T-helper 22 cell (primary cell): ENCODE results near the gene PARD3.
"Not testable (repeated sequence)": the region's sequence is repeated elsewhere in the genome, so short reads cannot be mapped to it uniquely, and the experiment has no call there.

Source experiments
- DNase-seq: peaks from one replicate; pipeline ENCODE4 v3.0.0-alpha.2; 2020; ENCODE audit warnings: low read depth

Gene PARD3

GRCh38 chr10:34464591-34464990, 350.5 kb downstream of the PARD3 start:
- DNase-seq = no peak

- DNase-seq = no peak
These were observed 351.1 kb downstream of the PARD3 start for GRCh38 chr10:34464000-34464399.

GRCh38 chr10:34462993-34463392, 352.1 kb downstream of the PARD3 start:
- DNase-seq = no peak

- no peak for DNase-seq
These were observed 353.0 kb downstream of the PARD3 start for GRCh38 chr10:34462056-34462455.

GRCh38 chr10:34454590-34455261, 360.4 kb downstream of the PARD3 start:
- no peak for DNase-seq

GRCh38 chr10:34449836-34450235, 365.3 kb downstream of the PARD3 start:
- DNase-seq = no peak

GRCh38 chr10:34446049-34446448, 369.0 kb downstream of the PARD3 start:
- no peak for DNase-seq

GRCh38 chr10:34444223-34445183, 370.6 kb downstream of the PARD3 start:
- DNase-seq = no peak

GRCh38 chr10:34439386-34439785, 375.7 kb downstream of the PARD3 start:
- DNase-seq = not testable (repeated sequence)

- no peak for DNase-seq
These were observed 376.4 kb downstream of the PARD3 start for GRCh38 chr10:34438741-34439140.

- DNase-seq = no peak
These were observed 377.2 kb downstream of the PARD3 start for GRCh38 chr10:34437906-34438305.

GRCh38 chr10:34434119-34434594, 380.9 kb downstream of the PARD3 start:
- no peak for DNase-seq

- DNase-seq = no peak
These were observed 381.6 kb downstream of the PARD3 start for GRCh38 chr10:34433241-34434076.

- no peak for DNase-seq
These were observed 382.5 kb downstream of the PARD3 start for GRCh38 chr10:34432589-34432988.

- DNase-seq = no peak
These were observed 384.4 kb downstream of the PARD3 start for GRCh38 chr10:34430685-34431084.

GRCh38 chr10:34428501-34428900, 386.6 kb downstream of the PARD3 start:
- no peak for DNase-seq

- no peak for DNase-seq
These were observed 387.2 kb downstream of the PARD3 start for GRCh38 chr10:34427911-34428216.

GRCh38 chr10:34427158-34427910, 387.8 kb downstream of the PARD3 start:
- DNase-seq = not testable (repeated sequence)

GRCh38 chr10:34426538-34427157, 388.4 kb downstream of the PARD3 start:
- DNase-seq = not testable (repeated sequence)

- no peak for DNase-seq
These were observed 389.1 kb downstream of the PARD3 start for GRCh38 chr10:34426041-34426440.
